Choroid plexus epithelial cell (primary cell): ENCODE measurements around the gene NUP188.

Source experiments
- DNase-seq: peaks from one replicate; pipeline ENCODE4 v3.0.0-alpha.2; 2010; ENCODE audit warnings: low read depth
- H3K4me3 ChIP-seq: 2 replicates; pipeline ENCODE4 v1.5.1; 2011; ENCODE audit warnings: low read depth, mild to moderate bottlenecking, control low read depth, low read length, moderate library complexity
- CTCF ChIP-seq: conservative IDR thresholded peaks from 2 replicates; pipeline ENCODE4 v1.5.1; 2011; ENCODE audit warnings: low read depth, mild to moderate bottlenecking, control low read depth, inconsistent platforms, low read length, moderate library complexity

NUP188 gene

GRCh38 chr9:128921881-128922763 is 25.4 kb upstream of the NUP188 start:
- peak; percentile 28 for TF ChIP-seq CTCF
- peak overlapping the region; percentile 64 for H3K4me3 ChIP-seq
- peak; percentile 74 for DNase-seq

- DNase-seq, result no peak
- no peak for TF ChIP-seq CTCF
- no peak overlapping the region for H3K4me3 ChIP-seq
Measured at GRCh38 chr9:128923493-128923883, 24.0 kb upstream of the NUP188 start.

GRCh38 chr9:128927731-128928411 is 19.6 kb upstream of the NUP188 start:
- peak; percentile 94 for TF ChIP-seq CTCF
- no peak overlapping the region for H3K4me3 ChIP-seq
- DNase-seq, result peak; percentile 58

GRCh38 chr9:128928624-128929023 is 18.9 kb upstream of the NUP188 start:
- no peak for TF ChIP-seq CTCF
- H3K4me3 ChIP-seq, result no peak overlapping the region
- peak; percentile 59 for DNase-seq

GRCh38 chr9:128929560-128929959 is 17.9 kb upstream of the NUP188 start:
- no peak for TF ChIP-seq CTCF
- DNase-seq, result no peak
- H3K4me3 ChIP-seq, result no peak overlapping the region

- DNase-seq, result no peak
- TF ChIP-seq CTCF, result no peak
- H3K4me3 ChIP-seq, result no peak overlapping the region
Measured at GRCh38 chr9:128933731-128934130, 13.8 kb upstream of the NUP188 start.
